Vagina (tissue), 2 donors: ENCODE measurements around the gene SPON1. TPM values are rescaled to one million over a fixed set of nuclear protein-coding genes. Genes with fewer than 3 reads are reported as not detected.

Experiments used
- DNase-seq, 2 donors: peaks; one replicate each; pipeline ENCODE4 v3.0.0-alpha.2; 2017; ENCODE audit errors: extremely low spot score in 2 of 2
- H3K27ac ChIP-seq: fragments of 200-600 bp; sonication (generic); one replicate; pipeline ENCODE4 v1.5.1; 2019
- H3K27me3 ChIP-seq: fragments of 200-600 bp; sonication (generic); one replicate; pipeline ENCODE4 v1.5.1; 2019
- H3K36me3 ChIP-seq, 2 donors: fragments of 200-600 bp; sonication (generic); one replicate each; pipeline ENCODE4 v1.5.1; 2017 to 2019
- H3K4me1 ChIP-seq: fragments of 200-600 bp; sonication (generic); one replicate; pipeline ENCODE4 v1.5.1; 2019
- H3K4me3 ChIP-seq, 2 donors: fragments of 200-600 bp; sonication (generic); 1 replicate in 1 of 2; 2 replicates in 1 of 2; pipeline ENCODE4 v1.5.1; 2016 to 2019
- H3K9me3 ChIP-seq: fragments of 200-600 bp; sonication (generic); one replicate; pipeline ENCODE4 v1.5.1; 2019
- CTCF ChIP-seq, 3 experiments: fragments of 450-650 bp in 2 of 3; fragments of 200-600 bp in 1 of 3; sonication (generic) in 1 of 3; IDR thresholded peaks; one replicate each; pipeline ENCODE4 v1.5.1; 2017 to 2019; ENCODE audit warnings: antibody characterized with exemption in 3 of 3, mild to moderate bottlenecking in 2 of 3, moderate library complexity in 2 of 3
- POLR2A ChIP-seq, 2 donors: fragments of 450-650 bp; IDR thresholded peaks; one replicate each; pipeline ENCODE4 v1.6.1; 2017; ENCODE audit warnings: antibody characterized with exemption in 2 of 2, mild to moderate bottlenecking in 2 of 2, moderate library complexity in 2 of 2
- POLR2AphosphoS5 ChIP-seq, 2 donors: sonication (generic); formaldehyde crosslinking; IDR thresholded peaks; one replicate each; pipeline ENCODE4 v1.9.0; 2017; ENCODE audit warnings: antibody characterized with exemption in 2 of 2, mild to moderate bottlenecking in 2 of 2, low read depth in 1 of 2; ENCODE audit not compliant: insufficient read depth in 1 of 2
- intact Hi-C: fragments of 100-400 bp; cut with DNase I; formaldehyde crosslinking; loops from one replicate; pipeline ENCODE4 v1.15.1; 2023
- total RNA-seq: library from RNA; depleted of rRNA; stranded (reverse); fragments of >200 nt; gene quantifications from one replicate; pipeline ENCODE4 v1.2.3, GENCODE V29; 2016

Gene SPON1
- total RNA-seq, 1 donor from 2014 or later: 31.7 TPM

- H3K36me3 ChIP-seq: no peaks in the 10 kb centered on the region
- no peak overlapping the region for H3K4me3 ChIP-seq
- H3K27me3 ChIP-seq: no peaks in the 10 kb centered on the region
- intact Hi-C loops: no loop called here
- TF ChIP-seq POLR2AphosphoS5 (IDR thresholded peaks at IDR 0.05; ENCODE audit: insufficient read depth in 1 of 2, low read depth in 1 of 2) (no peak), POLR2A (IDR thresholded peaks at IDR 0.05) (no peak), CTCF (IDR thresholded peaks at IDR 0.05) (no peak)
- no peaks in the 10 kb centered on the region for H3K9me3 ChIP-seq
- no peaks in the 10 kb centered on the region for H3K4me1 ChIP-seq
- no peak for DNase-seq
- H3K27ac ChIP-seq: no peak overlapping the region
These were observed 325.8 kb downstream of the SPON1 start for GRCh38 chr11:14288189-14288935.

- H3K9me3 ChIP-seq: no peaks in the 10 kb centered on the region
- no peak for TF ChIP-seq POLR2AphosphoS5 (IDR thresholded peaks at IDR 0.05; ENCODE audit: insufficient read depth in 1 of 2, low read depth in 1 of 2)
- TF ChIP-seq CTCF (IDR thresholded peaks at IDR 0.05): no peak
- no peak for TF ChIP-seq POLR2A (IDR thresholded peaks at IDR 0.05)
- no peak for DNase-seq
- no peaks in the 10 kb centered on the region for H3K4me1 ChIP-seq
- H3K27me3 ChIP-seq: no peaks in the 10 kb centered on the region
- H3K36me3 ChIP-seq: no peaks in the 10 kb centered on the region
- intact Hi-C loops: no loop called here
- H3K4me3 ChIP-seq: no peak overlapping the region
- H3K27ac ChIP-seq: no peak overlapping the region
These were observed 327.9 kb downstream of the SPON1 start for GRCh38 chr11:14290422-14290821.

GRCh38 chr11:14299921-14300320 is 337.4 kb downstream of the SPON1 start:
- TF ChIP-seq POLR2A (IDR thresholded peaks at IDR 0.05) (no peak), POLR2AphosphoS5 (IDR thresholded peaks at IDR 0.05; ENCODE audit: insufficient read depth in 1 of 2, low read depth in 1 of 2) (no peak), CTCF (IDR thresholded peaks at IDR 0.05) (no peak)
- Histone ChIP-seq H3K4me1 (peaks cover 11% of the 10 kb centered on the region), H3K4me3 (no peak overlapping the region), H3K9me3 (no peaks in the 10 kb centered on the region), H3K27ac (no peak overlapping the region), H3K36me3 (no peaks in the 10 kb centered on the region), H3K27me3 (no peaks in the 10 kb centered on the region)
- DNase-seq: no peak
- intact Hi-C loops: loop anchor here (5.0 kb wide), 1 partner anchor 152 kb away; no protein-coding TSS in a partner anchor

GRCh38 chr11:14300661-14301304 is 338.3 kb downstream of the SPON1 start:
- Histone ChIP-seq H3K4me3 (no peak overlapping the region), H3K36me3 (no peaks in the 10 kb centered on the region), H3K27me3 (no peaks in the 10 kb centered on the region), H3K27ac (no peak overlapping the region), H3K9me3 (no peaks in the 10 kb centered on the region), H3K4me1 (peaks cover 11% of the 10 kb centered on the region)
- TF ChIP-seq CTCF (IDR thresholded peaks at IDR 0.05) (peak; percentile 41 to 81 (median 47)), POLR2A (IDR thresholded peaks at IDR 0.05) (no peak)
- intact Hi-C loops: loop anchor here (5.0 kb wide), 1 partner anchor 152 kb away; no protein-coding TSS in a partner anchor
- DNase-seq: no peak

GRCh38 chr11:14304601-14305000 is 342.1 kb downstream of the SPON1 start:
- H3K27me3 ChIP-seq: no peaks in the 10 kb centered on the region
- H3K4me1 ChIP-seq: peaks cover 25% of the 10 kb centered on the region
- no peak for DNase-seq
- intact Hi-C loops: loop anchor here (5.0 kb wide), 1 partner anchor 148 kb away; no protein-coding TSS in a partner anchor
- no peak for TF ChIP-seq CTCF (IDR thresholded peaks at IDR 0.05)
- TF ChIP-seq POLR2AphosphoS5 (IDR thresholded peaks at IDR 0.05; ENCODE audit: insufficient read depth in 1 of 2, low read depth in 1 of 2): no peak
- TF ChIP-seq POLR2A (IDR thresholded peaks at IDR 0.05): no peak
- no peaks in the 10 kb centered on the region for H3K36me3 ChIP-seq
- no peak overlapping the region for H3K4me3 ChIP-seq
- no peaks in the 10 kb centered on the region for H3K9me3 ChIP-seq
- no peak overlapping the region for H3K27ac ChIP-seq
